Measurements from ENCODE around the gene MMP15.

Gene MMP15

DNA sequence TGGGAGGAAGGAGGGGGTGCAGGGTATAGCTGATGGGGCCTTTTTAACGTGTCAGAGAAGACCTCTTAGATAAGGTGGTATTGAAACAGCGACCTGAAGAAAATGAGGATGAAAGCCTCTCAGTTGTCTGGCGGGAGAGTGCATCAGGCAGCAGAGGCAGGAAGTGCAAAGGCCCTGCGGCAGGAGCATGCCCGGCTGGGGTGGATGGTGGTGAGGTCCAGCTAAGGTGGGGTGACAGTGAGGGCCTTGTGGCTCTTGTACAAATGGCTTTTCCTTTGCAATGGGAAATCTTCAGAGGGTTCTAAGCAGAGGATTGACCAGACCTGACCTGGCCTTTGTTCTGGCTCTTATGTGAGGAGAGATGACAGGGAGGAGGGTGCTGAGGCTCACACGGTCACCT is 11.4 kb downstream of the MMP15 start:
- DNase-seq: no peak

DNA sequence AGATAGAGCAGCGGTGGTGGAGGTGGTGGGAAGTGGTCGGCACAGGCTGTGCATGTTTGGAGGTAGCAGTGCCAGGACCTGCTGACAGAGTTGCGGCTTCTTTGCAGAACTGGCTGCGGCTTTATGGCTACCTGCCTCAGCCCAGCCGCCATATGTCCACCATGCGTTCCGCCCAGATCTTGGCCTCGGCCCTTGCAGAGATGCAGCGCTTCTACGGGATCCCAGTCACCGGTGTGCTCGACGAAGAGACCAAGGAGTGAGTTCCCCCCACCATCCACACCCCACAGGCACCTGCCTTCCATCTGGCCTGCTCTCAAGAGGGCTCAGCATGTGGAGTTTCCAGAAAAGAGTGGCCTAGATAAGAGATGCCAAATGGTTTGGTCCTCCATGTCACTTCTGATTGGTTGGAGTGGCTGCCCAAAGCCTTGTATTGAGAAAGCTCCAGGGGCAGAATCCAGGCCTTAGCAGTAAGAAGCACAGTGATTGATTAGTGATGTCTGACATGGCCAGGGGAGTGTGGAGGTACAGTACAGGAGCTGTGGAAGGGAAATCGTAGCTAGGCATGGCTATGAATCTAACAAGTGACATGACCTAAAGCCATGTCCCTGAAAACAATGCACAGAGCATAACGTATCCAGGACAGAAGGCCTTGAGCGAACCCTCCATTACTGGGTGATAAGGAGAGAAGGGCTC is 12.0 kb downstream of the MMP15 start:
- no peak for DNase-seq

- no peak for DNase-seq
Measured at GRCh38 chr16:58038219-58038641, 12.7 kb downstream of the MMP15 start.

GRCh38 chr16:58039829-58040495 is 14.4 kb downstream of the MMP15 start:
- no peak for DNase-seq

DNA sequence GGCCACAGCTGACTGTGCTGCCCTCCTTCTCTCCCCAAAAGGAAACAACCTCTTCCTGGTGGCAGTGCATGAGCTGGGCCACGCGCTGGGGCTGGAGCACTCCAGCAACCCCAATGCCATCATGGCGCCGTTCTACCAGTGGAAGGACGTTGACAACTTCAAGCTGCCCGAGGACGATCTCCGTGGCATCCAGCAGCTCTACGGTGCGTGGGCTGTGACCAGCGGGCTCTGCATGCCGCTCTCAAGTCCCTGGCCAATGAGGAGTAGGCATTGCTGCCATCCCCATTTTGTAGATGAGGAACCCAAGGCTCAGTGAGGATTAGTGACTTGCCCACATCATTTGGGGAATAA is 14.9 kb downstream of the MMP15 start:
- no peak for DNase-seq

DNA sequence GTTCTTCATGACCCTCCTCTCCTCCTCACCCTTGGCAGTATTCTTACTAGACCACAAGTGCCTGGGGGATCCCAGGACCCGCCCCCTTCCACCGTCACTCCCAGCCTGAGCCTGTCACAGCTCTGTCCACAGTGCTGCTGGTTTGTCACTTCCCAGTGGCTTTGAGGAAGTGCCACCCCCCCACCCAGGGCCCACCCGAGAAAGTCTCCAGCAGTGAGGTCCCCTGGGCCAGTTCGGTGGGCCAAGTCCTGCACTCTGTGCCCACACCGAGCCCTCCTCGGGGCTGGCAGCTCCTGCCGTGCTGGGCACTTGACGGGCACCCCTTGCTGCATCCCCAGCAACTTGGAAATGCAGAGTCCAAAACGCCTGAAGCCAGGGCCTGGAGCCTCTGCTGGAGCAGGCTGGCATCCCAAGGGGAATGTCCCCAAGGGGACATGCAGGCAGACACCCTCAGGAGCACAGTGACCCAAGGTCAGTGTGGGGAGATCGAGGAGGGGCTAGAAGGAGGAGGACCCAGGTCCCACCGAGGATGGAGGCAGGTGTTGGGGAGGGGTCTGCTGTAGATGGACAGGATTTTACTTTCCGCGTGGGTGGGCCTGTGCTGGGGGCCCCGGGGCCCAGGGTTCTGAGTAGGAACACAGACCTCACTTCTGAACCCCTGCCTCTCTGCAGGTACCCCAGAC is 15.5 kb downstream of the MMP15 start:
- DNase-seq: no peak

DNA sequence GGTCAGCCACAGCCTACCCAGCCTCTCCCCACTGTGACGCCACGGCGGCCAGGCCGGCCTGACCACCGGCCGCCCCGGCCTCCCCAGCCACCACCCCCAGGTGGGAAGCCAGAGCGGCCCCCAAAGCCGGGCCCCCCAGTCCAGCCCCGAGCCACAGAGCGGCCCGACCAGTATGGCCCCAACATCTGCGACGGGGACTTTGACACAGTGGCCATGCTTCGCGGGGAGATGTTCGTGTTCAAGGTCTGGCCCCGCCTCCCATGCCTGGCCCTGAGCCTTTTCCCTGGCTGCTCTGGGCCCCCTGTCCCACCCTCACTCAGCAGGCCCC is 16.0 kb downstream of the MMP15 start:
- no peak for DNase-seq

GRCh38 chr16:58042001-58042885 is 16.7 kb downstream of the MMP15 start:
- no peak for DNase-seq

DNA sequence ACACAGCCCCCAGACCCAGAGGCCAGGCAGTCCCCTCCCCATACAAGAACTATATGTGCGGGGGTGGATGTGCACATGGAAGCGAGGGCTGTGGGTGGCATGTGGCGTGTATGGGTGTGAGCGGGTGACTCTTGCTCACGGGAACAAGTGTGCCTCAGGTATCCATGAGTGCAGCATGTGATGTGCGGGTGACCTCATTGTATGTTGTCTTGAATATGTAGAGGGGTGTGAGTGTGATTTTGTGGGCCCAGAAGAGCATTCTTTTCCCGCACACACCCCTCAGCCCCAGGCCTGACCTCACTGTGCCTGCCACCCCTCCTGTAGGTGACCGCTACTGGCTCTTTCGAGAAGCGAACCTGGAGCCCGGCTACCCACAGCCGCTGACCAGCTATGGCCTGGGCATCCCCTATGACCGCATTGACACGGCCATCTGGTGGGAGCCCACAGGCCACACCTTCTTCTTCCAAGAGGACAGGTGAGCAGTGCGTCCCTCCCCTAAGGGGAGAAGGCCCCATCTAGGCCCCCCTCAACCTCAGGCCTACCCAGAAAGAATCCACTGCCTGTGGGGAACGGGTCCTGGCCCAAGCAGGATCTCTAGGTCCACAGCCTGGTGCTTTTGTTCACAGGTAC is 17.4 kb downstream of the MMP15 start:
- no peak for DNase-seq

DNA sequence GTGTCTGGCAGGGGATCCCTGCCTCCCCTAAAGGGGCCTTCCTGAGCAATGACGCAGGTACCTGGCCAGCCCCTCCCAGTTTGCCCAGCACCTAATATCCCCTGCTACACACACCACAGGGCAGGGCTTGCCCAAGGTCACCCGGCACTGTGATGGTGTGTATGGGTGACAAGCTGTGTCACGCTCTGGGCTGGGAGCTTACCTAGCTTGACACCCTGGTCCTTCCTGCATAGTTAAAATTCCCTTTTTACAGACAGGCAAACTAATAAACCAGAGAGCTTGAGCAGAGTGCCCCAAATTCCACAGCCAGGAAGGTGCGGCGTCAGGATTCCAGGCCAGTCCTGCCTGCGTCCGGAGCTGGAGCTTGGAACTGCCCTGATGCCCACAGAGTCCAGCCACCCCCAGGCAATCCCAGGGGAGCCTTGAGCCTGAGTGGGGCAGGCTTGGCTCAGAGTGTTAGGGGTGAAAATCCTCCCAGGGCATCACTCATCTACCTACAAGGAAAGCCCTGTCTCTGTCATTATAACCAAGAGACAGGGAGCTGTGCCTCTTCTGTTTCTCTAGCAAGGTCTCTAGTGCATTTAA is 18.1 kb downstream of the MMP15 start:
- DNase-seq: no peak

DNA sequence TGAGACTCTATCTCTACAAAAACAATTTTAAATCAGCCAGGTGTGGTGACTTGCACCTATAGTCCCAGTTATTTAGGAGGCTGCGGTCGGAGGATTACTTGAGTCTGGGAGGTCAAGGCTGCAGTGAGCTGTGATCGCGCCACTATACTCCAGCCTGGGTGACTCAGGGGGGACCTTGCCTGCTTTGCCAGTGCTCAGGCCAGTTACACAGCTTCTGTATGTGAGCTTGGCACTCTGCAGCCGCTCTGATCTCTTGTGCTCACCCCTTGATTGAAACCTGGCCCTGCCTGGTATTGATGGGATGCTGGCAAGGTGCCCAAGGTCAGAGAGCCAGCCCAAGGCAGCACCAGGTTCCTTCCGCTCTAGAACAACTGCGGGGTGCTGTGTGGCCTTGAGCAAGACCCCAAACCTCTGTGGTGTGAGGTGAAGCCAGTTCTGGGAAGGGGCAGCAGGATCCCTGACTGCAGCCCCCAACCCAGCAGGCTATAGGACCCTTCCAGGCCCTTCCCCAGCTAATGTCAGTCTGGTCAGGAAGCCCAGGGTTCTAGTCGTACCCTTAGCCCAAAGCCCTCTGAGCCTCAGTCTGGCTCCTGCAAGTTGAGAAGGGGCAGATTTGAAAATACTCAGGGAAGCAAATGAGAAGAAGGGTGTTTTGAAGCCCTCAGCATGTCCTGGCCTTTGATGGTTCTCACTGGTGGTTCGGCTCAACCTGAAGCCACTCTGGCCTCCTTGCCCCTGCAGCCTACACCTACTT is 18.9 kb downstream of the MMP15 start:
- no peak for DNase-seq

DNA sequence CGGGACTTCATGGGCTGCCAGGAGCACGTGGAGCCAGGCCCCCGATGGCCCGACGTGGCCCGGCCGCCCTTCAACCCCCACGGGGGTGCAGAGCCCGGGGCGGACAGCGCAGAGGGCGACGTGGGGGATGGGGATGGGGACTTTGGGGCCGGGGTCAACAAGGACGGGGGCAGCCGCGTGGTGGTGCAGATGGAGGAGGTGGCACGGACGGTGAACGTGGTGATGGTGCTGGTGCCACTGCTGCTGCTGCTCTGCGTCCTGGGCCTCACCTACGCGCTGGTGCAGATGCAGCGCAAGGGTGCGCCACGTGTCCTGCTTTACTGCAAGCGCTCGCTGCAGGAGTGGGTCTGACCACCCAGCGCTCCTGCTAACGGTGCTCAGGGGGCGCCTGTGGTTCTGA is 19.5 kb downstream of the MMP15 start:
- DNase-seq: no peak

GRCh38 chr16:58046054-58046881 is 20.7 kb downstream of the MMP15 start:
- DNase-seq: no peak

- DNase-seq: no peak
Measured at GRCh38 chr16:58046936-58047335, 21.4 kb downstream of the MMP15 start.

- DNase-seq: no peak
Measured at GRCh38 chr16:58047557-58048348, 22.2 kb downstream of the MMP15 start.

GRCh38 chr16:58048494-58049231 is 23.1 kb downstream of the MMP15 start:
- no peak for DNase-seq

GRCh38 chr16:58049232-58050185 is 24.0 kb downstream of the MMP15 start:
- DNase-seq: no peak

DNA sequence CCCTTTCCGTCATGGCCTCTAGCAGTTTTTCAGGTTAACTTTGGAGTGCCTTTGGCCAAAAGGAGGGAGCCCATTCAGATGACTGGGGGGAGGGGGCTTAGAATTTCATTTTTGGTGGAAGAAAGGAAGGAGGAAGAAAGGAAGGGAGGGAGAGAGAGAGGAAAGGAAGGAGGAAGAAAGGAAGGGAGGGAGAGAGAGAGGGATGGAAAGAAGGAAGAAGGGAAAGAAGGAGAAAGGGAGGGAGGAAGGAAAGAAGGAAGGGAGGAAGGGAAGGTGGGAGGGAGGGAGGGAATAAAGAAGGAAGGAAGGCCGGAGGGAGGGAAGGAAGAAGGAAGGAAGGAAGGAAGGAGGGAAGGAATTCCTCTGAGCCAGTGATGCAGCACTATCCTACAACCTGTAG is 25.7 kb downstream of the MMP15 start:
- no peak for DNase-seq
